CD14-positive monocyte (primary cell): ENCODE data around the gene IL17RA. TPM values are rescaled to one million over a fixed set of nuclear protein-coding genes. Genes with fewer than 3 reads are reported as not detected.
A peak's percentile ranks its signal among the peaks of the same experiment; 100 is the strongest.

Experiments used
- DNase-seq, 3 donors: peaks; one replicate each; pipeline ENCODE4 v3.0.0-alpha.2; 2011 to 2022
- H2AFZ ChIP-seq: 2 replicates; pipeline ENCODE4 v1.6.0; 2012; ENCODE audit warnings: mild to moderate bottlenecking, low read depth, low read length, inconsistent platforms; ENCODE audit not compliant: insufficient read depth, poor library complexity, severe bottlenecking
- H3K27ac ChIP-seq, 2 donors: 1 replicate in 1 of 2; 2 replicates in 1 of 2; pipeline ENCODE4 v1.5.1; 2012 to 2013; ENCODE audit warnings: low read length in 2 of 2, control low read depth in 1 of 2, inconsistent platforms in 1 of 2, low read depth in 1 of 2, mild to moderate bottlenecking in 1 of 2
- H3K27me3 ChIP-seq, 2 donors: one replicate each; pipeline versions ENCODE4 v1.6.0 to v1.6.1; 2011 to 2013; ENCODE audit warnings: low read length in 2 of 2; ENCODE audit not compliant: control insufficient read depth in 2 of 2, insufficient read depth in 2 of 2
- H3K36me3 ChIP-seq, 2 donors: replicated peaks in 1 of 2; 1 replicate in 1 of 2; 2 replicates in 1 of 2; pipeline versions ENCODE4 v1.5.1 to v1.6.1; 2012 to 2013; ENCODE audit warnings: low read length in 2 of 2, control low read depth in 1 of 2, inconsistent platforms in 1 of 2, mild to moderate bottlenecking in 1 of 2; ENCODE audit not compliant: insufficient read depth in 2 of 2, control insufficient read depth in 1 of 2
- H3K4me1 ChIP-seq, 2 donors: 1 replicate in 1 of 2; 2 replicates in 1 of 2; pipeline versions ENCODE4 v1.5.1 to v1.6.1; 2012 to 2013; ENCODE audit warnings: low read length in 2 of 2, control low read depth in 1 of 2, inconsistent platforms in 1 of 2, mild to moderate bottlenecking in 1 of 2, moderate library complexity in 1 of 2; ENCODE audit not compliant: insufficient read depth in 2 of 2, control insufficient read depth in 1 of 2
- H3K4me2 ChIP-seq: replicated peaks from 2 replicates; pipeline ENCODE3; 2012; ENCODE audit warnings: low read length, moderate library complexity, mild to moderate bottlenecking; ENCODE audit not compliant: poor library complexity, severe bottlenecking; ENCODE audit errors: extremely low read depth
- H3K4me3 ChIP-seq, 3 experiments: fragments of 200-600 bp in 1 of 3; sonication (generic) in 1 of 3; replicated peaks in 1 of 3; 1 replicate in 2 of 3; 2 replicates in 1 of 3; pipeline ENCODE4 v1.5.1; 2011 to 2013; ENCODE audit warnings: low read length in 3 of 3, mild to moderate bottlenecking in 3 of 3, control low read depth in 2 of 3, low read depth in 2 of 3, inconsistent platforms in 1 of 3, moderate library complexity in 1 of 3
- H3K79me2 ChIP-seq: 2 replicates; pipeline ENCODE4 v1.6.0; 2012; ENCODE audit warnings: mild to moderate bottlenecking, control low read depth, inconsistent platforms, low read length, moderate library complexity; ENCODE audit not compliant: insufficient read depth
- H3K9ac ChIP-seq: 2 replicates; pipeline ENCODE4 v1.6.0; 2017; ENCODE audit warnings: low read length, mild to moderate bottlenecking; ENCODE audit not compliant: insufficient read depth, poor library complexity, severe bottlenecking
- H3K9me3 ChIP-seq, 2 donors: replicated peaks in 1 of 2; 1 replicate in 1 of 2; 2 replicates in 1 of 2; pipeline versions ENCODE4 v1.5.1 to v1.6.1; 2012 to 2013; ENCODE audit warnings: low read length in 2 of 2, control low read depth in 1 of 2; ENCODE audit not compliant: control insufficient read depth in 1 of 2, insufficient read depth in 1 of 2
- H4K20me1 ChIP-seq: 2 replicates; pipeline ENCODE4 v1.6.0; 2012; ENCODE audit warnings: mild to moderate bottlenecking, low read length, control low read depth, moderate library complexity; ENCODE audit not compliant: insufficient read depth
- H3K27ac Mint-ChIP-seq, 7 donors: one replicate each; pipeline ENCODE4 v1.8.0; 2020; ENCODE audit warnings: mild to moderate bottlenecking in 7 of 7, mixed read lengths in 7 of 7, moderate library complexity in 6 of 7, inconsistent platforms in 2 of 7
- H3K27me3 Mint-ChIP-seq, 3 donors: one replicate each; pipeline ENCODE4 v1.8.0; 2021 to 2022; ENCODE audit warnings: low read depth in 3 of 3, mild to moderate bottlenecking in 3 of 3, mixed read lengths in 3 of 3, moderate library complexity in 3 of 3, inconsistent platforms in 1 of 3
- H3K36me3 Mint-ChIP-seq, 2 donors: one replicate each; pipeline ENCODE4 v1.8.0; 2020; ENCODE audit warnings: mixed read lengths in 2 of 2, inconsistent platforms in 1 of 2, mild to moderate bottlenecking in 1 of 2
- H3K4me1 Mint-ChIP-seq: one replicate; pipeline ENCODE4 v1.8.0; 2020; ENCODE audit warnings: mild to moderate bottlenecking, mixed read lengths
- H3K4me3 Mint-ChIP-seq, 2 donors: one replicate each; pipeline ENCODE4 v1.8.0; 2020; ENCODE audit warnings: mild to moderate bottlenecking in 2 of 2, mixed read lengths in 2 of 2, moderate library complexity in 1 of 2
- H3K9me3 Mint-ChIP-seq, 7 donors: one replicate each; pipeline ENCODE4 v1.8.0; 2020 to 2022; ENCODE audit warnings: mixed read lengths in 7 of 7, mild to moderate bottlenecking in 6 of 7, moderate library complexity in 6 of 7, inconsistent platforms in 2 of 7
- WGBS: methylation state at CpG from one replicate; pipeline ENCODE4 v1.1.5; 2013; ENCODE audit warnings: missing lambda C conversion rate; ENCODE audit not compliant: insufficient coverage; 5-methylcytosine and 5-hydroxymethylcytosine counted together
- intact Hi-C, 2 donors: fragments of 100-400 bp; cut with micrococcal nuclease; formaldehyde crosslinking; loops; one replicate each; pipeline versions ENCODE4 v1.15.0 to v1.15.1; 2023
- polyA plus RNA-seq, 3 donors: library from polyadenylated mRNA; depleted of rRNA in 1 of 3; unstranded in 2 of 3; stranded (reverse) in 1 of 3; fragments of 300-500 nt in 2 of 3; fragments of >200 nt in 1 of 3; fragmentation: Illumina TruSeq in 2 of 3; gene quantifications; 1 replicate in 2 of 3; 2 replicates in 1 of 3; pipeline ENCODE4 v1.2.3, GENCODE V29; 2012 to 2021
- TF ChIP-seq, protein P1 (sequence below): fragments of 200-600 bp; IDR thresholded peaks from one replicate; pipeline ENCODE4 v1.8.0; 2022; ENCODE audit warnings: antibody characterized with exemption, mild to moderate bottlenecking

IL17RA gene
- polyA plus RNA-seq, 3 donors, result 68.3 to 118 (median 96.7) TPM

DNA sequence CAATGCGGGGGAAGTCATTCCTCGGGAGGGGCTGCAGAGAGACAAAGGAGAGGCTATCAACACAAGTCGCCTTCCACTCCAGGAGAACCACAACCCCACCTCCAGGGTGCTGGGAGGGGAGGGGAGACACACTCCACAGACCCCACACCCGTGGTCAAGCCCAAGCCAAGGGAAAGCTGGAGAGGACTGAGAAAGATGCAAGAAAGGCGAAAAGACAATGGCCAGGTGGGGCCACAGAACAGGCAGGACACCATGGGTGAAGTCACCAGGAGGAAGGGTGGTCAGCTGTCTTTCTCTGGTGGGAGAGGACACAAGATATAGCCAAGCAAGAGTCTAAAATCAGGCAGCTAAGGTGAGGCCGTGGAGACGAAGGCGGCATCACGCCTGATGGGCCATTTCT is 58.3 kb downstream of the IL17RA start:
- intact Hi-C loops, result no loop called here
- H3K27ac ChIP-seq, result no peak overlapping the region
- no peaks in the 10 kb centered on the region for H3K4me1 ChIP-seq
- no peaks in the 10 kb centered on the region for H3K9me3 ChIP-seq
- H3K36me3 ChIP-seq, result peaks cover 82 to 95% of the 10 kb centered on the region in 2 donors
- H3K79me2 ChIP-seq, result peaks cover 64% of the 10 kb centered on the region
- H3K9ac ChIP-seq, result no peak overlapping the region
- 100% methylated on average over 5 of the region's 9 CpGs for WGBS
- H3K9me3 Mint-ChIP-seq, result no peaks in the 10 kb centered on the region
- H3K4me3 Mint-ChIP-seq, result no peak overlapping the region
- peaks cover 5% of the 10 kb centered on the region for H3K4me1 Mint-ChIP-seq
- no peak for DNase-seq
- H3K27me3 ChIP-seq, result no peaks in the 10 kb centered on the region
- H2AFZ ChIP-seq, result no peak overlapping the region
- no peak overlapping the region for H3K4me2 ChIP-seq
- TF ChIP-seq, protein P1, sequence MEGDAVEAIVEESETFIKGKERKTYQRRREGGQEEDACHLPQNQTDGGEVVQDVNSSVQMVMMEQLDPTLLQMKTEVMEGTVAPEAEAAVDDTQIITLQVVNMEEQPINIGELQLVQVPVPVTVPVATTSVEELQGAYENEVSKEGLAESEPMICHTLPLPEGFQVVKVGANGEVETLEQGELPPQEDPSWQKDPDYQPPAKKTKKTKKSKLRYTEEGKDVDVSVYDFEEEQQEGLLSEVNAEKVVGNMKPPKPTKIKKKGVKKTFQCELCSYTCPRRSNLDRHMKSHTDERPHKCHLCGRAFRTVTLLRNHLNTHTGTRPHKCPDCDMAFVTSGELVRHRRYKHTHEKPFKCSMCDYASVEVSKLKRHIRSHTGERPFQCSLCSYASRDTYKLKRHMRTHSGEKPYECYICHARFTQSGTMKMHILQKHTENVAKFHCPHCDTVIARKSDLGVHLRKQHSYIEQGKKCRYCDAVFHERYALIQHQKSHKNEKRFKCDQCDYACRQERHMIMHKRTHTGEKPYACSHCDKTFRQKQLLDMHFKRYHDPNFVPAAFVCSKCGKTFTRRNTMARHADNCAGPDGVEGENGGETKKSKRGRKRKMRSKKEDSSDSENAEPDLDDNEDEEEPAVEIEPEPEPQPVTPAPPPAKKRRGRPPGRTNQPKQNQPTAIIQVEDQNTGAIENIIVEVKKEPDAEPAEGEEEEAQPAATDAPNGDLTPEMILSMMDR, result no peak
- peaks cover 82 to 93% of the 10 kb centered on the region in 2 donors for H3K36me3 Mint-ChIP-seq
- peak overlapping the region in 4 of 7 donors; percentile 17 to 64 (median 31) for H3K27ac Mint-ChIP-seq
- peaks cover 48% of the 10 kb centered on the region for H4K20me1 ChIP-seq
- no peak overlapping the region for H3K4me3 ChIP-seq
- H3K27me3 Mint-ChIP-seq, result peaks cover 0 to 4% (median 0%) of the 10 kb centered on the region in 3 donors

GRCh38 chr22:17143826-17144225 is 59.0 kb downstream of the IL17RA start:
- intact Hi-C loops, result no loop called here
- Histone ChIP-seq H3K79me2 (peaks cover 71% of the 10 kb centered on the region), H3K4me1 (no peaks in the 10 kb centered on the region), H3K36me3 (peaks cover 82 to 95% of the 10 kb centered on the region in 2 donors), H3K27me3 (no peaks in the 10 kb centered on the region), H3K9me3 (no peaks in the 10 kb centered on the region), H2AFZ (no peak overlapping the region), H3K4me2 (no peak overlapping the region), H4K20me1 (peaks cover 54% of the 10 kb centered on the region), H3K4me3 (no peak overlapping the region), H3K27ac (no peak overlapping the region), H3K9ac (no peak overlapping the region)
- WGBS, result 98% methylated on average over 5 of the region's 8 CpGs
- TF ChIP-seq, protein P1, result no peak
- H3K4me1 Mint-ChIP-seq, result peaks cover 7% of the 10 kb centered on the region
- H3K9me3 Mint-ChIP-seq, result no peaks in the 10 kb centered on the region
- peaks cover 81 to 93% of the 10 kb centered on the region in 2 donors for H3K36me3 Mint-ChIP-seq
- no peak for DNase-seq
- peak overlapping the region in 1 of 7 donors; percentile 7 for H3K27ac Mint-ChIP-seq
- no peak overlapping the region for H3K4me3 Mint-ChIP-seq
- H3K27me3 Mint-ChIP-seq, result peaks cover 0 to 4% (median 0%) of the 10 kb centered on the region in 3 donors
